Lower leg skin (tissue), 4 donors: Measurements from ENCODE around the gene PSME2. TPM values are rescaled to one million over a fixed set of nuclear protein-coding genes. Genes with fewer than 3 reads are reported as not detected.

ENCODE experiments used
- DNase-seq, 2 donors: peaks; one replicate each; pipeline ENCODE4 v3.0.0-alpha.2; 2019; ENCODE audit warnings: low spot score in 2 of 2
- H3K4me3 ChIP-seq: fragments of 200-600 bp; sonication (generic); 2 replicates; pipeline ENCODE4 v1.5.1; 2017; ENCODE audit warnings: mild to moderate bottlenecking, low read depth; ENCODE audit not compliant: poor library complexity, severe bottlenecking
- POLR2A ChIP-seq, 2 donors: fragments of 450-650 bp; IDR thresholded peaks; one replicate each; pipeline ENCODE4 v1.6.1; 2016 to 2017; ENCODE audit warnings: antibody characterized with exemption in 2 of 2, mild to moderate bottlenecking in 1 of 2, moderate library complexity in 1 of 2
- WGBS, 2 donors: methylation state at CpG; one replicate each; pipeline ENCODE4 v1.1.5; 2018; 5-methylcytosine and 5-hydroxymethylcytosine counted together
- intact Hi-C: fragments of 100-400 bp; cut with DNase I; formaldehyde crosslinking; loops from one replicate; pipeline ENCODE4 v1.15.0; 2023; ENCODE audit warnings: low total_unique reads
- total RNA-seq, 4 donors: library from RNA; depleted of rRNA; stranded (reverse); fragments of >200 nt; gene quantifications; one replicate each; pipeline ENCODE4 v1.1.0, GENCODE V29; 2016
- TF ChIP-seq, protein P1 (sequence below), 3 donors: fragments of 450-650 bp; IDR thresholded peaks; one replicate each; pipeline ENCODE4 v1.5.1; 2016; ENCODE audit warnings: antibody characterized with exemption in 3 of 3, mild to moderate bottlenecking in 3 of 3, moderate library complexity in 2 of 3

Gene PSME2
- total RNA-seq, 4 donors from 2014 or later = 23.2 to 50.2 (median 31.2) TPM

- no peak overlapping the region for H3K4me3 ChIP-seq
- no peak for DNase-seq
- WGBS, 2 donors = 76 to 83% methylated on average over 4 of the region's 4 CpGs
- TF ChIP-seq, protein P1, sequence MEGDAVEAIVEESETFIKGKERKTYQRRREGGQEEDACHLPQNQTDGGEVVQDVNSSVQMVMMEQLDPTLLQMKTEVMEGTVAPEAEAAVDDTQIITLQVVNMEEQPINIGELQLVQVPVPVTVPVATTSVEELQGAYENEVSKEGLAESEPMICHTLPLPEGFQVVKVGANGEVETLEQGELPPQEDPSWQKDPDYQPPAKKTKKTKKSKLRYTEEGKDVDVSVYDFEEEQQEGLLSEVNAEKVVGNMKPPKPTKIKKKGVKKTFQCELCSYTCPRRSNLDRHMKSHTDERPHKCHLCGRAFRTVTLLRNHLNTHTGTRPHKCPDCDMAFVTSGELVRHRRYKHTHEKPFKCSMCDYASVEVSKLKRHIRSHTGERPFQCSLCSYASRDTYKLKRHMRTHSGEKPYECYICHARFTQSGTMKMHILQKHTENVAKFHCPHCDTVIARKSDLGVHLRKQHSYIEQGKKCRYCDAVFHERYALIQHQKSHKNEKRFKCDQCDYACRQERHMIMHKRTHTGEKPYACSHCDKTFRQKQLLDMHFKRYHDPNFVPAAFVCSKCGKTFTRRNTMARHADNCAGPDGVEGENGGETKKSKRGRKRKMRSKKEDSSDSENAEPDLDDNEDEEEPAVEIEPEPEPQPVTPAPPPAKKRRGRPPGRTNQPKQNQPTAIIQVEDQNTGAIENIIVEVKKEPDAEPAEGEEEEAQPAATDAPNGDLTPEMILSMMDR (IDR thresholded peaks at IDR 0.05) = no peak
- no peak for TF ChIP-seq POLR2A (IDR thresholded peaks at IDR 0.05)
- intact Hi-C loops = no loop called here
Measured at GRCh38 chr14:24100197-24100981, 46.0 kb downstream of the PSME2 start.

GRCh38 chr14:24098927-24099813 lies 47.2 kb downstream of the PSME2 start:
- 81 to 87% methylated on average over 17 of the region's 17 CpGs for WGBS, 2 donors
- no peak for TF ChIP-seq POLR2A (IDR thresholded peaks at IDR 0.05)
- TF ChIP-seq, protein P1 (IDR thresholded peaks at IDR 0.05) = no peak
- intact Hi-C loops = loop anchor here (10.0 kb wide), 1 partner anchor 84 kb away; no protein-coding TSS in a partner anchor
- DNase-seq = no peak
- no peak overlapping the region for H3K4me3 ChIP-seq

DNA sequence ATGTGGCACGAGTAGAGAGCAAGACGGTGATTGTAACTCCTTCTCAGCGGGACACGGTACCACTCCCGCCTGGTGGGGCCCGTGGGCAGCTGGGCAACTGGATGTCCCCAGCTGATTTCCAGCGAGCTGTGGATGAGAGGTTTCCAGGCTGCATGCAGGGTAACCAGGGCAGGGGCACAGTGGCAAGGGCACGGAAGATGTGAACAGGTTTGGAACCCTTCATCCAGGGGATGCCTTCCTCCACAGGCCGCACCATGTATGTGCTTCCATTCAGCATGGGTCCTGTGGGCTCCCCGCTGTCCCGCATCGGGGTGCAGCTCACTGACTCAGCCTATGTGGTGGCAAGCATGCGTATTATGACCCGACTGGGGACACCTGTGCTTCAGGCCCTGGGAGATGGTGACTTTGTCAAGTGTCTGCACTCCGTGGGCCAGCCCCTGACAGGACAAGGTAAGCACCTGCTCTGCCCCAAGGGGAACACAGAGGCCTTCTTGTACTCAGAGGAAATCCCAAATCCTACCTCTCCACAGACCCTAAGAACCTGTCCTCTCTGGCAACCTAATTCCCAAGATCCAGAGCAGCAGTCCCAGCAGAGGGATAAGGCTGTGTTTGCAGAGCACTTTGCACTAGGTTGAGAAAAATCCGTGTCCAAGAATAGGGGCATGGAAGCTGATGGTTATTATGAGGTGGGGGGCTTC lies 48.0 kb downstream of the PSME2 start:
- intact Hi-C loops = loop anchor here (10.0 kb wide), 1 partner anchor 84 kb away; no protein-coding TSS in a partner anchor

DNA sequence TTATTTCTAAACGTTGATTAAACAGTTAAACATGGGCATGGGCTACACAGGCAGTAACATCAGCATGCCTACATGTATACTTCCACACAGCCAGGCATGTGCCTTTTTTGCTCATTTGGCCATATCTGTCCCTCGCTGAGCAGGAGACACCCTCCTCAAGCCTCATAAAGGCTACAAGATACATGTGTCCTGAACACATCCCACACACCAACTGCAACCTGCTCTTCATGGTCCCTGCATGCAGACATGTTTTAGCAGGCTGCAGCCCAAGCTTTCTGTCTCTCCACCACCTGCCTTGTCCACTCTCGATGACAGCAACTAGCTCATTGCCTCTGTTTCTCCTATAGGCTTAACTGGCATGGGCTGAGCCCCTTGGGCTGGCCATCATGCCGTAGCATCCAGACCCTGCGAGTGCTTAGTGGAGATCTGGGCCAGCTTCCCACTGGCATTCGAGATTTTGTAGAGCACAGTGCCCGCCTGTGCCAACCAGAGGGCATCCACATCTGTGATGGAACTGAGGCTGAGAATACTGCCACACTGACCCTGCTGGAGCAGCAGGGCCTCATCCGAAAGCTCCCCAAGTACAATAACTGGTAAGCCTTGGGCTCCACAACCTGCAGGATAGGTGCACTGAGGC lies 49.7 kb downstream of the PSME2 start:
- DNase-seq = no peak
- no peak for TF ChIP-seq POLR2A (IDR thresholded peaks at IDR 0.05)
- TF ChIP-seq, protein P1 (IDR thresholded peaks at IDR 0.05) = no peak
- intact Hi-C loops = loop anchor here (10.0 kb wide), 1 partner anchor 82 kb away; no protein-coding TSS in a partner anchor
- 93 to 94% methylated on average over 8 of the region's 8 CpGs for WGBS, 2 donors
- no peak overlapping the region for H3K4me3 ChIP-seq

More for the DNA sequence above, 48.0 kb downstream of the PSME2 start:
- no peak overlapping the region for H3K4me3 ChIP-seq
- no peak for DNase-seq
- 94 to 96% methylated on average over 15 to 16 of the region's 16 CpGs for WGBS, 2 donors
- TF ChIP-seq POLR2A (IDR thresholded peaks at IDR 0.05) = no peak
- TF ChIP-seq, protein P1 (IDR thresholded peaks at IDR 0.05) = no peak
